Rectal smooth muscle tissue (tissue), 1 donor: Measurements from ENCODE around the gene GDPD5.

Experiments used
- H3K27ac ChIP-seq: one replicate; pipeline ENCODE4 v1.7.0; 2013; ENCODE audit warnings: low read depth, low read length, inconsistent platforms
- H3K27me3 ChIP-seq: one replicate; pipeline ENCODE4 v1.7.0; 2013; ENCODE audit warnings: low read length; ENCODE audit not compliant: control insufficient read depth, insufficient read depth
- H3K36me3 ChIP-seq: one replicate; pipeline ENCODE4 v1.7.0; 2013; ENCODE audit warnings: low read length; ENCODE audit not compliant: control insufficient read depth, insufficient read depth
- H3K4me1 ChIP-seq: one replicate; pipeline ENCODE4 v1.7.0; 2013; ENCODE audit warnings: low read length; ENCODE audit not compliant: control insufficient read depth, insufficient read depth
- H3K4me3 ChIP-seq: one replicate; pipeline ENCODE4 v1.7.0; 2013; ENCODE audit warnings: low read length
- H3K9ac ChIP-seq: one replicate; pipeline ENCODE4 v1.7.0; 2013; ENCODE audit warnings: low read length

Gene GDPD5

DNA sequence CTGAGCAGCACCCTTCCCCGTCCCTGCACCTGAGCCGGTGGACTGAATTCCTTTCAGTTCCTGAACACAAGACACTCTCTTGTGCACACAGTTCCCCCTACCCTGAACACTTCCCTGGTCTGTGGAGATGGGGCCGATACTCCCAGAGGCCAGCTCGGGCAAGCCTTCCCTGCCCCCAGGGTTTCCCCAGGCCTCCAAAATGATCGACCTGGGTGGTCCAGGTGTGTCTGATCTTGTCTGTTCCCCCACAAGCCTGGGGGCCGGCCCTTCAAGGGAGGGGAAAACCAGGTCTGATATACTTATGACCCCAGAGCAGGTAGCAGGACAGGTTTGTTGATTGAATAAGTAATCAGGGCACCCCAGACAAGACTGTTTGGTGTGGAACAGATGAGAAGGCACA lies 52.1 kb downstream of the GDPD5 start:
- no peaks in the 10 kb centered on the region for H3K36me3 ChIP-seq
- no peak overlapping the region for H3K4me3 ChIP-seq
- no peaks in the 10 kb centered on the region for H3K4me1 ChIP-seq
- H3K9ac ChIP-seq = no peak overlapping the region
- no peak overlapping the region for H3K27ac ChIP-seq
- H3K27me3 ChIP-seq = no peaks in the 10 kb centered on the region

DNA sequence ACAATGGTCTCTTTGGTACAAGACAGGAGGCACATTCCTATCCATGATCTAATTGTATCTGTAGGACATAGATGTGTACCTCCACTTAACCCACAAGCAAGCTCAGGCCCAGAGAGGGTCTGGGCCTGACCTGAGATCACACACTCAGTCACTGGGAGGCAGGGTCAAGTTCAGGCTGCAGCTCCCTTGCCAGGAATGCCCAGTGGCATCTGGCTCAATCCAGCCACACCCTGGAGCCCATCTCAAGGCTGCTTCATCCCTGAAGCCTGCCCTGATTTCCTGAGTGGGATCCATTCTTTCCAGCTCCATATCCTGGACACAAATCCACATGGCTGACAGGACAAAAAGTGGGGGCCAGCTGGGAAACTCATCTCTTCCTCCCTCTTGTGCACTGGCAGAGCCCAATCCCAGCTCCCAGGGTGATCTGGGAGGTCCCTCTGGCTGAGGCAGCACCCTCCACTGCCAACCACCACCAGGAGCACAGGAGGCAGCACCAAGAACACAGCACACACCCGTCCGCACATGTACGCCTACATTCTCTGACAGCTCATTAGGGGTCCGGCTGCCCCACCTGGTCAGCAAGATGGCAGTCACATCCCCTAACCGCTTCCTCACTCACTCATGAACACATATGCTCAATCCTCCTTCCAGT lies 53.5 kb downstream of the GDPD5 start:
- H3K27ac ChIP-seq = no peak overlapping the region
- H3K4me3 ChIP-seq = no peak overlapping the region
- no peaks in the 10 kb centered on the region for H3K36me3 ChIP-seq
- H3K9ac ChIP-seq = no peak overlapping the region
- H3K27me3 ChIP-seq = no peaks in the 10 kb centered on the region
- H3K4me1 ChIP-seq = no peaks in the 10 kb centered on the region

DNA sequence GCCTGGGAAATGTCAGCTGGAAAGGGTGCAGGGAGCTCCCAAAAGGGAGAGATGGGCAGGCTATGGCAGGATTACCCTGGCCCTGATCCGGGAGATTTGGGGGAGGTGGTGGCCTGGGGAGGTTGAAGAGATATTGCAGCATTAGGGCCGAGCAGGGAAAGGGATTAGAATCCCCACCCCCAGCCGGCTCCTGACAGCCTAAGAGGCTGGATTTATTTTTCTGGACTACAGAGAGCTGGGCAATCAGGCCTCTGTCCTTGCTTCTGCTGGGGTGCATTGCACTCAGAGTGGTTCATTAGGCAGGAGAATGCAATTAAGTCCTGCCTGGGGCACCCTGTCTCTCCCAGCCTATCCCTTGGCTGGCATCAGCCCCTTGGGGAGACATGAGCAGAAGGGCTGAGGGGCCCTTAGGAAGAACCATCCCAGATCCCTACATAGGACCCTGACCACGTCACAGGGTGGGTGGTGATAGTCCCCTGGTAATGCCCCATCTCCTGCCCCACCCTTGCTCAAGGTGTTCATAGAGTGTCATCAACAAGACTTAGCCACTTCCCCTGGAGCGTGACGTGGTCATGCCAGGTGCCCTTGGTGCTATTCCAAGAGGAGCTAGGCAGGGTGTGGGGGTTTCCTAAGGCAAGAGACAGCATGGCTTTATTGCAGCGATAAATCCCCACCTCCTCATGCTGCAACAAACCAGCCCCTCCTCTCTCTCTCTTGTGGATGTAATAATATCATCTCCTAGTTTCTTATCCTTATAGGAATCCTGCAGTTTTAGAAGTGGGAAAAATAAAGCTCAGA lies 54.4 kb downstream of the GDPD5 start:
- no peaks in the 10 kb centered on the region for H3K4me1 ChIP-seq
- H3K27me3 ChIP-seq = no peaks in the 10 kb centered on the region
- H3K36me3 ChIP-seq = no peaks in the 10 kb centered on the region
- no peak overlapping the region for H3K4me3 ChIP-seq
- H3K9ac ChIP-seq = no peak overlapping the region
- no peak overlapping the region for H3K27ac ChIP-seq

DNA sequence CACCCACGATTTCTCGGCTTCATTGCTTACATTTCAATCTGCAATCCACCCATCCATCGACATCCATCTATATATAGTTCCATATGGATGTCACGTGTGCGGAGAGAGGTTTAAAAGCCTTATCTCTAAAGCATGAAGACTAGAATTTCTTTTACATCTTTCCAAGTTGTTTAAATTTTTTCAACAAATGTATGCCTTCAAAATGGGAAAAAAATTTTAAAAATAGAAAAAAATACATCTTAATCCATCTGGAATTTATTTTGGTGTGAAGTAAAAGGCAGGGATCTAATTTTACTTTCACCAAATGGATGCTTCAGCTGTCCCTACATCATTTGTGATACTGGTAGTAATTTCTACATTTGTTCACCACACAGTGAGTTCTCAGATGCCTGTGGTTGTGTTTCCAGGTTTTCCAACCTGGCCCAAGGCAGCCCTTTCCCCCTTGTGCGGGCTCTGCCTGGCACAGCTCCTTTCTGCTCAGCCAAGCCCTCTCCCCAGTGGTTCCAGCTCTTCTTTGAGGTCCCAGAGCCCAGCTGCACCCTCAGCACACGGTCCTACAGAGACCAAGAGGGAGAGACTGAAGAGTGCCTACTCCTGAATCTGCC lies 55.2 kb downstream of the GDPD5 start:
- Histone ChIP-seq H3K36me3 (no peaks in the 10 kb centered on the region), H3K27me3 (no peaks in the 10 kb centered on the region), H3K4me1 (no peaks in the 10 kb centered on the region), H3K4me3 (no peak overlapping the region), H3K9ac (no peak overlapping the region), H3K27ac (no peak overlapping the region)

DNA sequence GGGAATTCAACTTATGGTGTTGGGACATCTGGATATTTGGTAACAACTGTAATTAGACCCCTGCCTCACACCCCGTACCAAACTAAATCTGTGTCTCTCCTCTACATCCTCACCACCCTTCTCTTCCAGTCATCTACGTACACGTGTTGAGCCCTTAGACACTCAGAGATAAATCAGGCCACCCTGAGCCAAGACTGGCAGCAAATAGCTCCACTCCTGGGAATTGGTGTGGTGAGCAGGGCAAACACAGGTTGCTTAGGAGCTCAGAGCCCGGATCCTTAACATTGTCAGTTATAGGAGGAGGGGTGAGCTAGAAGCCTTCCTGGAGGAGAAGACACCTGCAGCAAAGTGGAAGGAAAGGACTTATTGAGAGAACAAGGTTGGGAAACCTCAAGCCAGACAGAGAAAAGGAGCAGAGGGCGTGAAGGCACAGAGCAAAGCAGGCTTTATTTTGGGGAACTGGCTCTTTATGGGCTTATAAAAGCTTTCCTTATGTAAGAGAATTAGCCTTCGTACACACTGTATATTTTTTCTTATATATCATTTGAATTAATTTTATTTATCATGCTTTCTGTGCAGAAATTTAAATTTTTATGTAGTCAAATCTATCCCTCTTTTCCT lies 55.8 kb downstream of the GDPD5 start:
- no peaks in the 10 kb centered on the region for H3K27me3 ChIP-seq
- no peak overlapping the region for H3K27ac ChIP-seq
- H3K9ac ChIP-seq = no peak overlapping the region
- no peak overlapping the region for H3K4me3 ChIP-seq
- no peaks in the 10 kb centered on the region for H3K36me3 ChIP-seq
- H3K4me1 ChIP-seq = no peaks in the 10 kb centered on the region

- H3K9ac ChIP-seq = no peak overlapping the region
- no peak overlapping the region for H3K27ac ChIP-seq
- H3K4me1 ChIP-seq = no peaks in the 10 kb centered on the region
Observed at GRCh38 chr11:75468534-75469340, 57.0 kb downstream of the GDPD5 start.

DNA sequence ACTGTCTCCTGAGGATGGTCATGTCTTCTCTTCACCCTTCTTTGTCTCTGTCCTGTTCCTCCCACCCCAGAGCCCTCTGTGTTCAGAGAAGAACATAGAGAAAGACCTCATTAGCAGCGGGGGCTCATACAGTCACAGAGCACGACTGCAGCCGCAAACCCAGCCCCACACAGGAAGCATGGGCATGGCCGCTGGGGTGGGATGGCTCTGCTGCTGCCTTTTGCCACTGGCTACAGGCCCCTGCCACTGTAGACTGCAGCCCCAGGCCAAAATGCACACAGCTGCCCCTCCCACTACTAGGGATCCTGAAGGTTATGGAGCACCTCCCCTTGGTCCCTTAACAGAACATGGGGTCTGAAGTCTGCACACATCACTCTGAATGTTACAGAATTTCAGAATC lies 57.9 kb downstream of the GDPD5 start:
- Histone ChIP-seq H3K27ac (no peak overlapping the region), H3K27me3 (no peaks in the 10 kb centered on the region), H3K9ac (no peak overlapping the region), H3K36me3 (no peaks in the 10 kb centered on the region), H3K4me3 (no peak overlapping the region), H3K4me1 (no peaks in the 10 kb centered on the region)

More at GRCh38 chr11:75468534-75469340, 57.0 kb downstream of the GDPD5 start:
- Histone ChIP-seq H3K36me3 (no peaks in the 10 kb centered on the region), H3K27me3 (no peaks in the 10 kb centered on the region), H3K4me3 (no peak overlapping the region)

DNA sequence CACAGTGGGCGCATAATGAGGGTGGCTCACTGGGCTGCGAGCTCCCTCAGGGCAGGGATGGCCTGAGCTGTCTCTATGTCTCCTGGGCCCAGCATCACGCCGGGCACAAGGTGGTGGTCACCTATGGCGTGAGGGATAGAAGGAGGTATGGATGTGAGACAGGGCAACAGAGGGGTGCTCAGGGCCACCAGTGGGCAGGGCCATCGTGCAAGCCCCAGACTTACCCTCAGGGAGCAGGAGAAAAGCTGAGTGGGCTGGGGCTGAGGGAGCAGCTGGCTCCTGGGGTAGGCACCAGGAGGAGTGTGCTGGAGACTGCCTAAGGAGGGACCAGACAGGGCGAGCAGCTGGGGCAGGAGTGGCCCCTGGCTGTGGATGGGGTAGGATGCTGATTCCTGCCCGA lies 58.4 kb downstream of the GDPD5 start:
- H3K36me3 ChIP-seq = no peaks in the 10 kb centered on the region
- H3K27ac ChIP-seq = no peak overlapping the region
- no peak overlapping the region for H3K9ac ChIP-seq
- no peaks in the 10 kb centered on the region for H3K4me1 ChIP-seq
- no peak overlapping the region for H3K4me3 ChIP-seq
- no peaks in the 10 kb centered on the region for H3K27me3 ChIP-seq

DNA sequence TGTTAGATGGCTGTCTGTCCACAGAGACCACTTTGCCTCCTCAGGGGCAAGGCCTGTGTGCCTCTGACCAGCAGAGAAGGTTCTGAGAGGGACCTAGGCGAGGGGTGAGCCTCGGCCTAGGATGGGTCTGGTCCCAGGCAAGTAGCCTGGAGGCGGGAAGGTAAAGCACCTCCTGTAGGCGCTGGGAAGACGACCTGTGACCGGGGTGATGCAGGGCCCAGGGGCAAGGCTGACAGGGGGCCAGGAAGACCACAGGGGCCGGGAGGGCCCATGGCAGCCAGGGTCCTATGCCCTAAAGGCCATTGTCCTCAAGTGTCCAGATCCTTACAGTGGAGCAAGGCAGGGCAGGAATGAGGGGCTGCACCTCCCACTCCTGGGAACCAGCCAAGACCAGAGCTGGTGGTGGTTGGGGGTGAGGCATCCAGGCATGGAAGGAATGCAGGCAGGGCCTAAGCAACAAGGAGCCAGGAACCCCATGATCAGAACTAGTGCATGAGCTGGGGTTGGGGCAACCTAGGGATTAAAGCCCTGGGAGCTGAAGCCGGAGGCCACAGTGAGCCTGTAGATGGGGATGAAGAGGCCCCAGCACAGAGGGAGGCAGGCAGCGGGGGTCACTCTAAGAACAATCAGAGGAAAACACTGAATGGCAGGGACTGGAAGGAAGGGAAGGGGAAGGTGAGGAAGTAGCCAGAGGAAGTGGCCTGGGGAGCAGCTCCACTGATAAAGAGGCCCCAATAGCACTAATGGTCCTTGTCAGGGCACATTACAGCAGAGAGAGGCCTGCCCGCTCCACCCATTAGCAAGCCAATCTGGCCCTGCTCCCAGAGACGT lies 59.8 kb downstream of the GDPD5 start:
- Histone ChIP-seq H3K36me3 (no peaks in the 10 kb centered on the region), H3K27ac (no peak overlapping the region), H3K4me3 (no peak overlapping the region), H3K9ac (no peak overlapping the region), H3K4me1 (no peaks in the 10 kb centered on the region), H3K27me3 (no peaks in the 10 kb centered on the region)

- H3K27me3 ChIP-seq = no peaks in the 10 kb centered on the region
- no peak overlapping the region for H3K27ac ChIP-seq
- H3K36me3 ChIP-seq = no peaks in the 10 kb centered on the region
- H3K4me1 ChIP-seq = no peaks in the 10 kb centered on the region
- H3K4me3 ChIP-seq = no peak overlapping the region
- no peak overlapping the region for H3K9ac ChIP-seq
Observed at GRCh38 chr11:75463106-75463774, 62.5 kb downstream of the GDPD5 start.

DNA sequence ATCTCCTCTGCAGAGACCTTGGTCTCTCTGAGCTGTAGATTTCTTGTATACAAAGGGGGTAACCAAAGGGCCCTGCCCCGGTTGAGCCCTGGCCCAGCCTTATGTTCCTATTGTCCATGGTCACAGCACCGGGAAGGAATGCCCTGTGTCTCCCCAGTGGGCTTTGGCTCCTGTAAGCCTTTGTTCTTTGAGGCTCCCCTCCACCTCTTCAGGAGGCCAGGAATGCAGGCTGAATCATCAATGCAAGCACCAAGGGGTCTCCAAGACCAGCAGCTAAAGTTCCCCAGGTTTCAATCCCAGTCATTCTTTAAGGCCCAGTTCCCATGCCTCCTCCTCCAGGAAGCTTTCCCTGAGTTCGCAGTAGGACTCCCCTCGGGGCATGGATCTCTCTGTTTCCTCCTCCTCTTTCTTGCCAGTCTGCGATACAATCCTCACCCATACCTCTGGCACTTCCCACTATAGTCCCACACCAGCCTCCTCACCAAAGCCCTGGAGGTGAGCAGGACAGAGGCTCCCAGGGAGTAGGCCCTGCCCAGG lies 63.6 kb downstream of the GDPD5 start:
- no peaks in the 10 kb centered on the region for H3K27me3 ChIP-seq
- H3K27ac ChIP-seq = no peak overlapping the region
- no peak overlapping the region for H3K4me3 ChIP-seq
- H3K9ac ChIP-seq = no peak overlapping the region
- H3K36me3 ChIP-seq = no peaks in the 10 kb centered on the region
- H3K4me1 ChIP-seq = no peaks in the 10 kb centered on the region
